CD4-positive, alpha-beta T cell treated with Interleukin-1 beta for 1 hour (primary cell): Measurements from ENCODE around the gene BAX.
A peak's percentile ranks its signal among the peaks of the same experiment; 100 is the strongest.

Experiments used
- DNase-seq, 2 donors: peaks; one replicate each; pipeline ENCODE4 v3.0.0-alpha.2; 2020 to 2022

The BAX gene

GRCh38 chr19:48963371-48964204 is 8.9 kb downstream of the BAX start:
- DNase-seq = peak; percentile 54 to 63

GRCh38 chr19:48964205-48965039 is 9.7 kb downstream of the BAX start:
- DNase-seq = no peak

DNA sequence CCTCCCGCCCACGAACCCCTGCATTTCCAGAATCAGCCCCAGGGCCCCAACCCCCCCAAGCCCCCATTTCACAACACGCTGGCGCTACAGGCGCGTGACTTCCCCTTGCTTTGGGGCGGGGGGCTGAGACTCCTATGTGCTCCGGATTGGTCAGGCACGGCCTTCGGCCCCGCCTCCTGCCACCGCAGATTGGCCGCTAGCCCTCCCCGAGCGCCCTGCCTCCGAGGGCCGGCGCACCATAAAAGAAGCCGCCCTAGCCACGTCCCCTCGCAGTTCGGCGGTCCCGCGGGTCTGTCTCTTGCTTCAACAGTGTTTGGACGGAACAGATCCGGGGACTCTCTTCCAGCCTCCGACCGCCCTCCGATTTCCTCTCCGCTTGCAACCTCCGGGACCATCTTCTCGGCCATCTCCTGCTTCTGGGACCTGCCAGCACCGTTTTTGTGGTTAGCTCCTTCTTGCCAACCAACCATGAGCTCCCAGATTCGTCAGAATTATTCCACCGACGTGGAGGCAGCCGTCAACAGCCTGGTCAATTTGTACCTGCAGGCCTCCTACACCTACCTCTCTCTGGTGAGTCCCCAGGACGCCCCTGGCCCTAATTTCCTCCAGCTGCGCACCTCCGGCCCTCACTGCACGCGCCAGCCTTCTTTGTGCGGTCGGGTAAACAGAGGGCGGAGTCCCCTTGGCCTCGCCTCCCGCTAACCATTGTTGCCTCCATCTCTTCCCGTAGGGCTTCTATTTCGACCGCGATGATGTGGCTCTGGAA is 10.5 kb downstream of the BAX start, which contains the start of gene FTL:
FTL (plus strand) TSS at position 270 of the 766 bp plus-strand sequence; CDS start at position 469, 199 bp downstream.
- DNase-seq = peak; percentile 93 to 96

GRCh38 chr19:48965806-48966540 is 11.3 kb downstream of the BAX start:
- peak; percentile 87 to 89 for DNase-seq

GRCh38 chr19:48966541-48967345 is 12.1 kb downstream of the BAX start:
- DNase-seq = no peak

GRCh38 chr19:48967346-48968178 is 12.9 kb downstream of the BAX start:
- peak in 1 of 2 donors; percentile 74 for DNase-seq

GRCh38 chr19:48968179-48968661 is 13.5 kb downstream of the BAX start:
- no peak for DNase-seq

- no peak for DNase-seq
Observed at GRCh38 chr19:48968813-48969218, 14.1 kb downstream of the BAX start.

DNA sequence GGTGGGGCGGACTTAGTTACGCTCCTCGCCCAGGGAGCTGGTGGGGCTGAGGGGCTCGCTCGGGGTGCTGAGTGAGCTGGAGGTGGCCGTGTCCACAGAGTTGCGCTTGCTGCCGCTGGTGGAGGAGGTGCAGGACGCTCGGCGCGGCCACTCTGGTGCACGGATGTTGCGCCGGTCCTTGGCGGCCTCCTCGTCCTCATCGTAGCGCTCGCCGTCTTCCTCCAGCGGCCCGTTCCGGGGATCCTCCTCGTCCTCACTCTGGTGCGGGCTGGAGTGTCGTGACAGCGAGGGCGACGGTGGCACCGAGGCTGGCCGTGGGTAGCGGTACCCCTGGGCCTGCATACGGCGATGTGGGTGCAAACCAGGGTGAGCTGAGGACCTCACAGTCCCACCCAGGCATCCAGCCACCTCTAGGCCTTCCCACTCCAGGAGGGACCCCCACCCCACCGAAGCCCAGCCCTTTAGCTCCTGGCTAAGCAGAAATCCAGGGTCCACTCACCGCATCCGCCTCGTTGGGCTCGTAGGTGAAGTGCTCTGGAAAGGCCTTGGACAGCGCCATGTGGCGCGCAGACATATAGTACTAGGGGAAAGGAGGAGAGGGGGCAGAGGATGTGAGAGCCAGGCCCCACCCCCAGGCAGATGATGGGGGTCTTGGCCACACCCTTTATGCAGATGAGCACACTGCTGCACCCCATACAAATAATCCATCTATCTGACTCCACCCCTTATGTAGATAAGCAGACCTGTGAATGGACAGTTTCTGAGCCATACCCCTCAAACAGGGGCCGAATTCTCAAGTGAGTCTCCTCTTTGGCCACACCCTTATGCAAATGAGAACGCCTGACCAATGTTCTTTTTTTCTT is 14.8 kb downstream of the BAX start:
- no peak for DNase-seq

DNA sequence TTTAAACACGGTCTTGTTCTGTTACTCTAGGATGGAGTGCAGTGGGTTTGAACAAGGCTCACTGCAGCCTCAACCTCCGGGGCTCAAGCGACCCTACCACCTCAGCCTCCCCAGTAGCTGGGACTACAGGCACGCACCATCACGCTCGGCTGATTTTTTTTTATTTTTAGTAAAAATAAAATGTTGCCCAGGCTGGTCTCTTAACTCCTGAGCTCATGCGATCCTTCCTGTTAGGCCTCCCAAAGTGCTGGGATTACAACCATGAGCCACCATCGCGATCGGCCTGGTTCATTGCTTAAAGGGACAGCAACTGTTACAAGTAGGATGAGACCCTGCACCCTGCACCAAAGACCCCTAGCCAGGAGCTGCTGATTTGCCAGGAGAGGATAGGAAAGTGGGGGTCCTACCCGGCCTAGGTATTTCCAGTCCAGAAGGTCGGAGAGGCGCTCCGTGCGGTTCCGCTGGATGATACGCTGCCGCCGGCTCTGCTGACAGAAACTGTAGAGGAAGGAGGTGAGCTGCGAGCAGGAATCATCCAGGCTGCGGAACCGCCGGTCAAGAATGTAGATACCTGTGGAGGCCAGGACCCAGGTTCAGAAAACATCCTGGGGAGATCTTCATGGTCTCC is 15.6 kb downstream of the BAX start:
- DNase-seq = no peak

- peak; percentile 78 to 82 for DNase-seq
Observed at GRCh38 chr19:48970923-48971395, 16.3 kb downstream of the BAX start.

- DNase-seq = peak; percentile 44 to 58
Observed at GRCh38 chr19:48975947-48976847, 21.5 kb downstream of the BAX start.

GRCh38 chr19:48977061-48977460 is 22.4 kb downstream of the BAX start:
- DNase-seq = no peak

DNA sequence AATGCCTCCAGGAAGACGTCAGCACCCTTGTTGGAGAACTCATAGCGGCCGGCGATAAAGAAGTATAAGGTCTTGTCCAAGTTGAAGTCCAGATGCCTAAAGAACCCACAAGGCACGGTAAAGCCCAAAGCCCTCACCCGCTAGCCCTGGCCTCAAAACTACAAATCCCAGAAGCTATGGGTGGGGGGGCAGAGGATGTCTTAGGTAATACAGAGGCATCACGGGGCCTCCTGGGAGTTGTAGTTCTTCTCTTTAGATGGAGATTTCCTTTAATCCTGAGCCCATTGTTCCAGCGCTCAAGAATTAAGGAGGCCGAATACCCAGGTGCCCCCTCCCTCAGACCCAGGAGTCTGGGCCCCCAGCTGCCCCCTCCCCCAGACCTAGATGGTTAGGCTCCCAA is 27.6 kb downstream of the BAX start:
- no peak for DNase-seq

DNA sequence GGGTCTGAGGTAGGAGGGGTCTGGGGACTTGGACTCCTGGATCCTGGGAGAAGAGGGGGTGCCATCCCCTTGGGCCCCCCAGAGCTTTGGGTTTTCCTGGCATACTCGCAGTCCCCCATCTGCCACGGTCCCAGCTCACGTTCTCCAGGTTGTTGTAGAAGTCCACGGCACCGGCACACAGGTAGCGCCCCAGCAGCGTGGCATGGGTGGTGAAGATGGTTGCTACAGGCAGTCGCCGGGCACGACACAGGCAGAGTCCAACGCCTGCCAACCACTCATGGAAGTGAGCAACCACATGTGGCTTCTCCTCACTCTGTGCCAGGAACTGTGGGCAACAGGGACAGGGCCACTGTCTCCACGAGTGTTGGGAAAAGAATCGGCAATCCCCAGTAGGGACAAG is 31.0 kb downstream of the BAX start:
- no peak for DNase-seq

GRCh38 chr19:48986211-48986610 is 31.5 kb downstream of the BAX start:
- DNase-seq = no peak

GRCh38 chr19:48987323-48987722 is 32.6 kb downstream of the BAX start:
- DNase-seq = no peak

GRCh38 chr19:48988286-48988685 is 33.6 kb downstream of the BAX start:
- no peak for DNase-seq
